CD4-positive, alpha-beta T cell (primary cell): ENCODE measurements around the gene RIPOR3. TPM values are rescaled to one million over a fixed set of nuclear protein-coding genes. Genes with fewer than 3 reads are reported as not detected.

ENCODE experiments used
- ATAC-seq: fragments of 200-7000 bp; cut with Tn5 transposase; one replicate; pipeline ENCODE4 v1.10.0; 2022; ENCODE audit warnings: mild to moderate bottlenecking; ENCODE audit not compliant: poor library complexity
- CTCF ChIA-PET: fragments of 350-600 bp; sonication (Branson Sonifier 250); formaldehyde crosslinking; loops from one replicate; lab custom pipeline; 2021; ENCODE audit warnings: antibody characterized with exemption, inconsistent platforms; lab: Charles Lee
- POLR2A ChIA-PET: fragments of 350-600 bp; sonication (Branson Sonifier 250); formaldehyde crosslinking; loops from one replicate; lab custom pipeline; 2021; ENCODE audit warnings: antibody characterized with exemption, inconsistent platforms; lab: Charles Lee
- DNase-seq, 14 experiments: peaks; one replicate each; pipeline ENCODE4 v3.0.0-alpha.2; 2013 to 2020; ENCODE audit warnings: mixed read lengths in 2 of 14
- H3K27ac ChIP-seq, 2 donors: one replicate each; pipeline versions ENCODE4 v1.5.1 to v1.7.0; 2013; ENCODE audit warnings: low read length in 2 of 2, low read depth in 1 of 2, mild to moderate bottlenecking in 1 of 2
- H3K27me3 ChIP-seq, 2 experiments: 1 replicate in 1 of 2; 2 replicates in 1 of 2; pipeline versions ENCODE4 v1.6.1 to v1.7.0; 2013; ENCODE audit warnings: low read length in 2 of 2, control low read depth in 1 of 2, mild to moderate bottlenecking in 1 of 2, moderate library complexity in 1 of 2; ENCODE audit not compliant: insufficient read depth in 2 of 2, control insufficient read depth in 1 of 2
- H3K36me3 ChIP-seq: one replicate; pipeline ENCODE4 v1.6.1; 2013; ENCODE audit warnings: low read length, control low read depth; ENCODE audit not compliant: insufficient read depth
- H3K4me1 ChIP-seq: one replicate; pipeline ENCODE4 v1.6.1; 2013; ENCODE audit warnings: low read length, control low read depth; ENCODE audit not compliant: insufficient read depth
- H3K4me3 ChIP-seq: one replicate; pipeline ENCODE4 v1.5.1; 2013; ENCODE audit warnings: mild to moderate bottlenecking, low read length, moderate library complexity
- H3K9me3 ChIP-seq, 2 experiments: 1 replicate in 1 of 2; 2 replicates in 1 of 2; pipeline versions ENCODE4 v1.6.1 to v1.7.0; 2013; ENCODE audit warnings: low read length in 2 of 2, mild to moderate bottlenecking in 2 of 2, control low read depth in 1 of 2, moderate library complexity in 1 of 2; ENCODE audit not compliant: control insufficient read depth in 1 of 2, insufficient read depth in 1 of 2
- H3K27ac Mint-ChIP-seq: one replicate; pipeline ENCODE4 v1.8.0; 2020; ENCODE audit warnings: mixed read lengths
- H3K27me3 Mint-ChIP-seq: one replicate; pipeline ENCODE4 v1.8.0; 2021; ENCODE audit warnings: mixed read lengths
- H3K36me3 Mint-ChIP-seq: one replicate; pipeline ENCODE4 v1.8.0; 2021; ENCODE audit warnings: low read depth, mixed read lengths
- H3K4me1 Mint-ChIP-seq: one replicate; pipeline ENCODE4 v1.8.0; 2021; ENCODE audit warnings: low read depth, mixed read lengths
- H3K4me3 Mint-ChIP-seq: one replicate; pipeline ENCODE4 v1.8.0; 2020; ENCODE audit warnings: mild to moderate bottlenecking, mixed read lengths
- H3K9me3 Mint-ChIP-seq: one replicate; pipeline ENCODE4 v1.8.0; 2020; ENCODE audit warnings: mixed read lengths
- CTCF ChIP-seq: fragments of 200-600 bp; IDR thresholded peaks from one replicate; pipeline ENCODE4 v1.8.0; 2022; ENCODE audit warnings: antibody characterized with exemption, mild to moderate bottlenecking
- intact Hi-C, 2 experiments: fragments of 100-400 bp; cut with DNase I in 1 of 2; cut with micrococcal nuclease in 1 of 2; formaldehyde crosslinking; loops; one replicate each; pipeline versions ENCODE4 v1.15.1 to v1.9.0; 2023 to 2025; cut with DNase I, micrococcal nuclease
- total RNA-seq, 174 experiments: library from RNA in 2 of 174; stranded (reverse) in 2 of 174; gene quantifications; one replicate each; pipeline ENCODE4 v1.2.3 and lab custom pipeline; 2021 to 2026

RIPOR3 gene
- total RNA-seq, 2 experiments from 2014 or later: not detected

GRCh38 chr20:50618537-50618936, 72.8 kb downstream of the RIPOR3 start:
- Mint-ChIP-seq H3K4me1 (no peaks in the 10 kb centered on the region), H3K27me3 (no peaks in the 10 kb centered on the region), H3K4me3 (no peak overlapping the region), H3K9me3 (no peaks in the 10 kb centered on the region), H3K27ac (no peak overlapping the region), H3K36me3 (no peaks in the 10 kb centered on the region)
- ATAC-seq: no peak
- ChIA-PET POLR2A (no interaction called here), CTCF (no interaction called here)
- Histone ChIP-seq H3K36me3 (no peaks in the 10 kb centered on the region), H3K27ac (no peak overlapping the region), H3K4me3 (no peak overlapping the region), H3K4me1 (no peaks in the 10 kb centered on the region), H3K27me3 (no peaks in the 10 kb centered on the region), H3K9me3 (peaks cover 9 to 20% of the 10 kb centered on the region in 2 experiments)
- TF ChIP-seq CTCF: no peak
- no peak for DNase-seq
- intact Hi-C loops: no loop called here

GRCh38 chr20:50617022-50617421, 74.3 kb downstream of the RIPOR3 start:
- ChIA-PET CTCF (no interaction called here), POLR2A (no interaction called here)
- H3K27ac ChIP-seq: no peak overlapping the region
- DNase-seq: no peak
- H3K36me3 ChIP-seq: no peaks in the 10 kb centered on the region
- no peak for TF ChIP-seq CTCF
- Mint-ChIP-seq H3K9me3 (no peaks in the 10 kb centered on the region), H3K27me3 (no peaks in the 10 kb centered on the region), H3K27ac (no peak overlapping the region), H3K4me1 (no peaks in the 10 kb centered on the region), H3K4me3 (no peak overlapping the region), H3K36me3 (no peaks in the 10 kb centered on the region)
- no peaks in the 10 kb centered on the region for H3K4me1 ChIP-seq
- ATAC-seq: no peak
- no peaks in the 10 kb centered on the region for H3K27me3 ChIP-seq
- H3K9me3 ChIP-seq: peaks cover 9 to 20% of the 10 kb centered on the region in 2 experiments
- H3K4me3 ChIP-seq: no peak overlapping the region
- intact Hi-C loops: no loop called here

GRCh38 chr20:50615407-50615806, 75.9 kb downstream of the RIPOR3 start:
- Mint-ChIP-seq H3K27me3 (no peaks in the 10 kb centered on the region), H3K9me3 (no peaks in the 10 kb centered on the region), H3K4me3 (no peak overlapping the region), H3K4me1 (no peaks in the 10 kb centered on the region), H3K27ac (no peak overlapping the region), H3K36me3 (no peaks in the 10 kb centered on the region)
- Histone ChIP-seq H3K9me3 (peaks cover 0 to 11% of the 10 kb centered on the region in 2 experiments), H3K4me1 (no peaks in the 10 kb centered on the region), H3K4me3 (no peak overlapping the region), H3K27me3 (no peaks in the 10 kb centered on the region), H3K36me3 (no peaks in the 10 kb centered on the region), H3K27ac (no peak overlapping the region)
- no peak for TF ChIP-seq CTCF
- ChIA-PET CTCF (no interaction called here), POLR2A (no interaction called here)
- intact Hi-C loops: no loop called here
- ATAC-seq (no peak), DNase-seq (no peak)
